Activated T-helper 1 cell treated with Interleukin-2 at 50 U/mL for 16 hours (primary cell): Measurements from ENCODE around the gene AVPR1A.

Experiments used
- DNase-seq: peaks from one replicate; pipeline ENCODE4 v3.0.0-alpha.2; 2020; ENCODE audit warnings: low read depth

The AVPR1A gene

DNA sequence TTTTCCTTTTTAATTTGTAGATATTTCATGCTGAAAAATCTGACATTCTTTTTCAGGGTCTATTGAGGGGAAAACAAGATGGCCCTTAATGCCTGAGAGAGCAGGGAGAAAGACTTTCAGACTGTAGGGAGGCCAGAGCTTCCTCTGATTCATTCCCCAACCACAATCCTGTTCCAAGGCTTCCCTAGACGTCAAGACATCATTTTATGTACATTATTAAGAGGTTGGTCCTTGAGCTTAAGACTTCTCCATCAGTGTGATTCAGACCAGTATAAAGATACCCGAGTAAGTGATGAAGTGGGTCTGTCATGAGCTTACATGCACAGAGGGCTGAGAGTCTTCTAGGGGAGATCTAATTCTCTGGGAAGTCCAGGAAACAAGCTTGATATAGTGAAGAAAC is 57.3 kb downstream of the AVPR1A start:
- no peak for DNase-seq

DNA sequence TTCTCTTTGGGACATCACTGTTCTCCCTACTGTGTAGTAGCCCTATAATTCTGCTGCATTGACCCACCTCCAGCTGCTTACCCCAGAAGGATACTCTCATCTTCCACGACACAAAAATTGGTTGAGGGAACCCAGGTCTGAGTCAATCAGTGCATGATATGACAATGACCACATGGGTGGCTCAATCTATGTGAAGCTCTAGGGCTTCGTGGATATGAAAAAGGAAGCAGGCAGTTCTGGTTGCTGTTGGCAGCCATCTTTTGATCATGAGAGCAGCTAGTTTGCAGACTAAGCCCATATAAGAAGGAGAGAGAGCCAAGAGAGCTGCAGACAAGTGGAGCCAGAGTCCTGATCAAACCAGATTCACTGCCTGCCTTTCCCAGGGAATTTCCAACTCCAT is 57.9 kb downstream of the AVPR1A start:
- no peak for DNase-seq
